GM12878 (cell line): ENCODE measurements around the gene CELSR1. TPM values are rescaled to one million over a fixed set of nuclear protein-coding genes. Genes with fewer than 3 reads are reported as not detected.

Experiments
- ATAC-seq: fragments of 200-7000 bp; cut with Tn5 transposase; 3 replicates; pipeline ENCODE4 v1.9.1; 2020; ENCODE audit warnings: mild to moderate bottlenecking, moderate library complexity
- BruUV-seq: library from RNA; stranded (reverse); fragments of 400-500 nt; replicated peaks from 2 replicates; lab custom pipeline; 2021; lab: Mats Ljungman, UMichigan
- CTCF ChIA-PET: fragments of 300-600 bp; sonication (Branson Sonifier 250); formaldehyde crosslinking; extraction: SDS; loops from one replicate; lab custom pipeline; 2021; ENCODE audit warnings: inconsistent platforms; lab: Yijun Ruan, JAX
- POLR2A ChIA-PET: fragments of 350-600 bp; formaldehyde crosslinking; extraction: SDS; loops from one replicate; lab custom pipeline; 2021; ENCODE audit warnings: inconsistent platforms; lab: Charles Lee
- RAD21 ChIA-PET: fragments of 300-600 bp; sonication (Branson Sonifier 250); formaldehyde crosslinking; loops from one replicate; lab custom pipeline; 2023; ENCODE audit warnings: antibody characterized with exemption; ENCODE audit not compliant: unreplicated experiment; lab: Charles Lee
- SMC1A ChIA-PET: fragments of 300-600 bp; sonication (Branson Sonifier 250); formaldehyde crosslinking; loops from one replicate; lab custom pipeline; 2023; ENCODE audit not compliant: unreplicated experiment, uncharacterized antibody; lab: Charles Lee
- DNase-seq: peaks from one replicate; pipeline ENCODE4 v3.0.0-alpha.2; 2011; ENCODE audit warnings: low read depth, low spot score
- FAIRE-seq: peaks from 3 replicates; lab custom pipeline; 2011; peaks lifted over from hg19 to GRCh38; lab: Jason Lieb, UNC
- H2AFZ ChIP-seq: 2 replicates; pipeline ENCODE4 v1.6.0; 2011; ENCODE audit warnings: low read depth, low read length, control low read depth; ENCODE audit not compliant: control insufficient read depth
- H3K27ac ChIP-seq: 2 replicates; pipeline ENCODE4 v1.5.1; 2011; ENCODE audit warnings: control low read depth; ENCODE audit not compliant: control insufficient read depth, insufficient read depth
- H3K27me3 ChIP-seq, 2 experiments: replicated peaks in 1 of 2; 2 replicates each; pipeline versions ENCODE4 v1.6.0 to v1.6.1; 2011; ENCODE audit warnings: low read length in 1 of 2; ENCODE audit not compliant: control insufficient read depth in 2 of 2, insufficient read depth in 2 of 2
- H3K36me3 ChIP-seq, 2 experiments: 2 replicates each; pipeline ENCODE4 v1.5.1; 2011; ENCODE audit warnings: low read length in 1 of 2; ENCODE audit not compliant: control insufficient read depth in 2 of 2, insufficient read depth in 2 of 2
- H3K4me1 ChIP-seq: 2 replicates; pipeline ENCODE4 v1.6.1; 2011; ENCODE audit warnings: mild to moderate bottlenecking, low read length, moderate library complexity, mixed read lengths; ENCODE audit not compliant: control insufficient read depth, insufficient read depth
- H3K4me2 ChIP-seq: 2 replicates; pipeline ENCODE4 v1.6.0; 2011; ENCODE audit warnings: control low read depth; ENCODE audit not compliant: control insufficient read depth, insufficient read depth
- H3K4me3 ChIP-seq: fragments of 200-600 bp; sonication (generic); 2 replicates; pipeline ENCODE4 v1.5.1; 2016
- H3K79me2 ChIP-seq: 2 replicates; pipeline ENCODE4 v1.6.0; 2011; ENCODE audit warnings: low read length; ENCODE audit not compliant: control insufficient read depth, insufficient read depth
- H3K9ac ChIP-seq: 2 replicates; pipeline ENCODE4 v1.8.0; 2011; ENCODE audit warnings: low read length, control low read depth, mixed read lengths; ENCODE audit not compliant: control insufficient read depth, insufficient read depth
- H3K9me3 ChIP-seq: replicated peaks from 3 replicates; pipeline ENCODE4 v1.5.1; 2011; ENCODE audit warnings: mild to moderate bottlenecking, low read length; ENCODE audit not compliant: control insufficient read depth, insufficient read depth
- H4K20me1 ChIP-seq: 2 replicates; pipeline ENCODE4 v1.6.0; 2011; ENCODE audit not compliant: control insufficient read depth, insufficient read depth
- JUNB ChIP-seq: IDR thresholded peaks from 2 replicates; pipeline ENCODE4 v1.6.1; 2016; ENCODE audit warnings: antibody characterized with exemption, mild to moderate bottlenecking
- KDM1A ChIP-seq: fragments of 200-600 bp; sonication (generic); IDR thresholded peaks from 2 replicates; pipeline ENCODE4 v1.6.1; 2016; ENCODE audit warnings: borderline replicate concordance
- NR2C2 ChIP-seq: IDR thresholded peaks from 2 replicates; pipeline ENCODE4 v1.6.1; 2011; ENCODE audit warnings: borderline replicate concordance, low read depth; ENCODE audit not compliant: control insufficient read depth, insufficient read length
- RELA ChIP-seq: fragments of 450-650 bp; IDR thresholded peaks from 2 replicates; pipeline ENCODE4 v1.8.0; 2014; ENCODE audit warnings: borderline replicate concordance; ENCODE audit not compliant: partially characterized antibody
- SMARCA5 ChIP-seq: fragments of 450-650 bp; IDR thresholded peaks from 2 replicates; pipeline ENCODE4 v1.6.1; 2017; ENCODE audit warnings: mild to moderate bottlenecking
- USF1 ChIP-seq: IDR thresholded peaks from 2 replicates; pipeline ENCODE4 v1.6.1; 2011; ENCODE audit warnings: borderline replicate concordance, low read depth, mild to moderate bottlenecking, moderate library complexity, mixed read lengths, low read length; ENCODE audit not compliant: insufficient read depth; ENCODE audit errors: extremely low read length
- WGBS: methylation state at CpG from one replicate; pipeline ENCODE4 v1.1.6; 2016; ENCODE audit warnings: low lambda C conversion rate; ENCODE audit not compliant: insufficient replicate concordance, insufficient coverage; ENCODE audit errors: missing lambda C conversion rate; 5-methylcytosine and 5-hydroxymethylcytosine counted together
- in situ Hi-C: fragments of 300-500 bp; cut with MboI; formaldehyde crosslinking; loops from 9 replicates; pipeline ENCODE4 v1.14.3; 2018; ENCODE audit warnings: mixed read lengths
- intact Hi-C: fragments of 100-400 bp; cut with micrococcal nuclease; formaldehyde crosslinking; loops from one replicate; pipeline ENCODE4 v1.14.2; 2022; ENCODE audit not compliant: unreplicated experiment
- polyA plus RNA-seq, 11 experiments: library from polyadenylated mRNA; depleted of rRNA in 4 of 11; unstranded in 6 of 11; stranded (reverse) in 5 of 11; fragments of >200 nt; fragmentation: Nextera tagmentation in 4 of 11; fragmentation: Illumina TruSeq in 1 of 11; extraction: Ambion mirVana in 4 of 11; extraction: Trizol in 1 of 11; gene quantifications; 1 replicate in 1 of 11; 2 replicates in 10 of 11; pipeline versions ENCODE4 v1.2.1 to v1.2.3, GENCODE V29; 2011 to 2016; ENCODE audit warnings: inconsistent platforms in 2 of 11, missing spikeins in 2 of 11, low read depth in 1 of 11
- total RNA-seq, 4 experiments: library from RNA; depleted of rRNA in 3 of 4; stranded (reverse); fragments of >200 nt in 3 of 4; fragmentation: Illumina TruSeq in 1 of 4; extraction: Trizol in 1 of 4; gene quantifications; 2 replicates each; pipeline versions ENCODE4 v1.2.1 to v1.2.3, GENCODE V29; 2013 to 2021
- TF ChIP-seq, protein P1 (sequence below): fragments of 450-650 bp; conservative IDR thresholded peaks from 2 replicates; pipeline ENCODE4 v1.6.1; 2017; ENCODE audit warnings: mild to moderate bottlenecking, moderate library complexity

CELSR1 gene
- total and polyA plus RNA-seq, 10 of the 15 experiments (the other 5 are each of a cell fraction or from before 2014, with no cell fraction given), result 0.05 to 1.7 (median 0.35) TPM; not detected in 2

GRCh38 chr22:46381142-46381541, 156.3 kb downstream of the CELSR1 start:
- CTCF ChIA-PET, result no interaction called here
- RAD21 ChIA-PET, result no interaction called here

More at GRCh38 chr22:46381142-46381541, 156.3 kb downstream of the CELSR1 start:
- FAIRE-seq (no peak), DNase-seq (no peak), ATAC-seq (no peak)
- H3K9me3 ChIP-seq, result no peaks in the 10 kb centered on the region; the same call in 2 of the 3 replicates
- no peak overlapping the region for H2AFZ ChIP-seq
- H3K79me2 ChIP-seq, result no peaks in the 10 kb centered on the region
- TF ChIP-seq NR2C2 (no peak), JUNB (no peak), SMARCA5 (no peak), KDM1A (no peak), USF1 (no peak), RELA (no peak)
- TF ChIP-seq, protein P1, sequence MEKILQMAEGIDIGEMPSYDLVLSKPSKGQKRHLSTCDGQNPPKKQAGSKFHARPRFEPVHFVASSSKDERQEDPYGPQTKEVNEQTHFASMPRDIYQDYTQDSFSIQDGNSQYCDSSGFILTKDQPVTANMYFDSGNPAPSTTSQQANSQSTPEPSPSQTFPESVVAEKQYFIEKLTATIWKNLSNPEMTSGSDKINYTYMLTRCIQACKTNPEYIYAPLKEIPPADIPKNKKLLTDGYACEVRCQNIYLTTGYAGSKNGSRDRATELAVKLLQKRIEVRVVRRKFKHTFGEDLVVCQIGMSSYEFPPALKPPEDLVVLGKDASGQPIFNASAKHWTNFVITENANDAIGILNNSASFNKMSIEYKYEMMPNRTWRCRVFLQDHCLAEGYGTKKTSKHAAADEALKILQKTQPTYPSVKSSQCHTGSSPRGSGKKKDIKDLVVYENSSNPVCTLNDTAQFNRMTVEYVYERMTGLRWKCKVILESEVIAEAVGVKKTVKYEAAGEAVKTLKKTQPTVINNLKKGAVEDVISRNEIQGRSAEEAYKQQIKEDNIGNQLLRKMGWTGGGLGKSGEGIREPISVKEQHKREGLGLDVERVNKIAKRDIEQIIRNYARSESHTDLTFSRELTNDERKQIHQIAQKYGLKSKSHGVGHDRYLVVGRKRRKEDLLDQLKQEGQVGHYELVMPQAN, result no peak
- POLR2A ChIA-PET, result no interaction called here
- intact Hi-C loops, result no loop called here
- in situ Hi-C loops, result no loop called here
- H3K27me3 ChIP-seq, result no peaks in the 10 kb centered on the region
- H3K36me3 ChIP-seq, result no peaks in the 10 kb centered on the region
- SMC1A ChIA-PET, result no interaction called here
- H3K4me1 ChIP-seq, result no peaks in the 10 kb centered on the region
- no TSS peak for BruUV-seq
- H3K4me2 ChIP-seq, result no peak overlapping the region
- H3K27ac ChIP-seq, result no peak overlapping the region
- no peak overlapping the region for H3K4me3 ChIP-seq
- no peaks in the 10 kb centered on the region for H4K20me1 ChIP-seq
- H3K9ac ChIP-seq, result no peak overlapping the region
- 6% methylated on average over 5 of the region's 5 CpGs for WGBS
